Astrocyte of the spinal cord (primary cell): Measurements from ENCODE around the gene PRDM5.

ENCODE experiments used
- DNase-seq: peaks from one replicate; pipeline ENCODE4 v3.0.0; 2011; ENCODE audit warnings: low read depth, low spot score
- H3K4me3 ChIP-seq: 2 replicates; pipeline ENCODE4 v1.5.1; 2011; ENCODE audit warnings: low read depth, mild to moderate bottlenecking, low read length, moderate library complexity
- in situ Hi-C: cut with HindIII; loops from 2 replicates; pipeline ENCODE4 v1.10.0; 2017; ENCODE audit warnings: low sequenced_read_pairs
- TF ChIP-seq, protein P1 (sequence below): IDR thresholded peaks from 2 replicates; pipeline ENCODE4 v1.5.1; 2012; ENCODE audit warnings: low read depth, mild to moderate bottlenecking, low read length, inconsistent platforms

Gene PRDM5

DNA sequence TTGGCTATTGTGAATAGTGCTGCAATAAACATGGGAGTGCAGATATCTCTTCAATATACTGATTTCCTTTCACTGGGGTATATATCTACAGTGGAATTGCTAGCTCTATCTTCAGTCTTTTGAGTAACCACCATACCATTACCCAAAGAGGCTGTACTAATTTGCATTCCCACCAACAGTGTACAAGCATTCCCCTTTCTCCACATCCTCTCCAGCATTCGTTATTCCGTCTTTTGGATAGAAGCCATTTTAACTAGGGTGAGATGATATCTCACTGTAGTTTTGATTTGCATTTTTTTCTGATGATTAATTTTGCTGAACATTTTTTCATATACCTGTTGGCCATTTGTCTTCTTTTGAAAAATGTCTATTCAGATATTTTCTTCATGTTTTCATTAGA, 110.3 kb downstream of the PRDM5 start:
- no peak for DNase-seq
- TF ChIP-seq, protein P1, sequence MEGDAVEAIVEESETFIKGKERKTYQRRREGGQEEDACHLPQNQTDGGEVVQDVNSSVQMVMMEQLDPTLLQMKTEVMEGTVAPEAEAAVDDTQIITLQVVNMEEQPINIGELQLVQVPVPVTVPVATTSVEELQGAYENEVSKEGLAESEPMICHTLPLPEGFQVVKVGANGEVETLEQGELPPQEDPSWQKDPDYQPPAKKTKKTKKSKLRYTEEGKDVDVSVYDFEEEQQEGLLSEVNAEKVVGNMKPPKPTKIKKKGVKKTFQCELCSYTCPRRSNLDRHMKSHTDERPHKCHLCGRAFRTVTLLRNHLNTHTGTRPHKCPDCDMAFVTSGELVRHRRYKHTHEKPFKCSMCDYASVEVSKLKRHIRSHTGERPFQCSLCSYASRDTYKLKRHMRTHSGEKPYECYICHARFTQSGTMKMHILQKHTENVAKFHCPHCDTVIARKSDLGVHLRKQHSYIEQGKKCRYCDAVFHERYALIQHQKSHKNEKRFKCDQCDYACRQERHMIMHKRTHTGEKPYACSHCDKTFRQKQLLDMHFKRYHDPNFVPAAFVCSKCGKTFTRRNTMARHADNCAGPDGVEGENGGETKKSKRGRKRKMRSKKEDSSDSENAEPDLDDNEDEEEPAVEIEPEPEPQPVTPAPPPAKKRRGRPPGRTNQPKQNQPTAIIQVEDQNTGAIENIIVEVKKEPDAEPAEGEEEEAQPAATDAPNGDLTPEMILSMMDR, result no peak
- in situ Hi-C loops, result no loop called here
- H3K4me3 ChIP-seq, result no peak overlapping the region

DNA sequence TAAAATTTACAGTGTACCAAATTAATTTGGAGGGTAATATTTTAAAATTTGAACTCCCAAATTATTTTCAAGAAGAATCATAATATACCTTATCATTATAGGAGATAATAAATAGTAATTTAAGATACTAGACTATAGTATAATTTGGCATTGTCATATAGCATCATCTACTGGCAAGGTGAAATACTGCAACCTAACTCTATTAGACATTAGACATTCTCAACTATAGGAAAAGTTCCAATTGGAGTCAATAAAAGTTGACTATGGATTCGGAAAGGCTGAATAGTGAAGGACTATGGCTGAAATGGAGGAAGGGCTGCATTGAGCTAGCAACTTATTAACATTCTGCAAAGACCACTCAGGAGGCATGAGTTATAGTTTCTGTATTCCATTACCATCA, 113.0 kb downstream of the PRDM5 start:
- TF ChIP-seq, protein P1, result peak; percentile 24
- DNase-seq, result no peak
- no peak overlapping the region for H3K4me3 ChIP-seq
- in situ Hi-C loops, result no loop called here

DNA sequence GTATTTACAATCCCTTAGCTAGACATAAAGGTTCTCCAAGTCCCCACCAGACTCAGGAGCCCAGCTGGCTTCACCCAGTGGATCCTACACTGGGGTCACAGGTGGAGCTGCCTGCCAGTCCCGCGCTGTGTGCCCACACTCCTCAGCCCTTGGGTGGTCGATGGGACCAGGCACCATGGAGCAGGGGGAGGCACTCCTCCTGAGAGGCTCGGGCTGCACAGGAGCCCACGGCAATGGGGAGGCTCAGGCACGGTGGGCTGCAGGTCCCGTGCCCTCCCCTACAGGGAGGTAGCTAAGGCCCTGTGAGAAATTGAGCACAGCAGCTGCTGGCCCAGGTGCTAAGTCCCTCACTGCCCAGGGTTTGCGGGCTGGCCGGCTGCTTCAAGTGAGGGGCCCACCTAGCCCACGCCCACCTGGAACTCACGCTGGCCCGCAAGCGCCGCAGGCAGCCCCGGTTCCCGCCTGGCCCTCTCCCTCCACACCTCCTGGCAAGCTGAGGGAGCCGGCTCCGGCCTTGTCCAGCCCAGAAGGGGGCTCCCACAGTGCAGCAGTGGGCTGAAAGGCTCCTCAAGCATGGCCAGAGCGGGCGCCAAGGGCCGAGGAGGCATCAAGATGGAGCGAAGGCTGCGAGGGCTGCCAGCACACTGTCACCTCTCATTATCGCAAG, 113.9 kb downstream of the PRDM5 start:
- no peak for DNase-seq
- in situ Hi-C loops, result no loop called here
- no peak overlapping the region for H3K4me3 ChIP-seq
- TF ChIP-seq, protein P1, result no peak

DNA sequence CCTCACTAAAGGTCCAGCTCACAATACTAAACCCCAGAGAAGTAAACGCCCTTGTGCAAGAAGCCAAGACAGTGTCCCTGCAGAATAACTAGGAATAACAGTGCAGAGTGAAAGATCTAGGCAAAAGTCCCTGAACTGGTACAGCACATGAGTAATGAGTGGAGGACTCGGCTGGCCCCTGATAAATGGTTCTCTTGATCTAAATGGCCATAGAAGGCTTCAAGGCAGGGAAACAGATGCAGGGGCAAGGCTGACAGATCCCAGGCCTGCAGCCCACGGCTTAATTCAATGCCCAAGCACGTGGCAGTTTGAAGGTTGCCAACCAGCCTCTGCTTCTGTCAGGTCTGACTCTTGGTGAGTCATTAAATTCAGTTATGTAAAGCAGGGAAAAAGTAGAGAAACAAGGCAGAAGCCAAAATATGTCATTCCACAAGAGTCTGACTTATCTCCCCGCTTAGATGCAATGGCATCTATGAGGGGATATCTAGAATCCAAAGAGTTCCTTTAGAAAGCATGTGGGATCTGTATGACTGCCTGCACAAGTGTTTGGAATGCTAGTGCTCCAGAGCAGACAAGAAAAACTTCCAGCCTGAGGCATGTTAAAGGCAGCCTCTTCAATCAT, 121.3 kb downstream of the PRDM5 start:
- no peak overlapping the region for H3K4me3 ChIP-seq
- TF ChIP-seq, protein P1, result no peak
- peak; percentile 60 for DNase-seq
- in situ Hi-C loops, result no loop called here

DNA sequence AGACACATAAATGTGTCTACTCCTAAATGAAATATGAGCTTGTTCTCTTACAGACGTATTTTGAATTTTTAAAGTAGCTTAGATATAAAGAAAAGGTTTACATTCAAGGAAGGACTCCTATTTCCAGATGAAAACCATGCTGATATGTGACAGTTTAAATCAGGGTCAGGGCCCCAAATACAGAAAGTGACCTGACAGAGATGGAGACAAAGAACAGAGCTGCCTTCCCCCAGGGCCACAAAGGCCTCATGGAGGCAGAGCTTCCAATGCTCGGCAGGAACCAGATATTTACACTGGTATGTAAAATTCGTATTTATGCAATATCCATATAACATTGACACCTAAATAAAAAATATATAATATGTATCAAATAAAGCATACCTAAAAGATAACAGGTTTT, 124.0 kb downstream of the PRDM5 start:
- TF ChIP-seq, protein P1, result no peak
- H3K4me3 ChIP-seq, result no peak overlapping the region
- in situ Hi-C loops, result no loop called here
- no peak for DNase-seq

DNA sequence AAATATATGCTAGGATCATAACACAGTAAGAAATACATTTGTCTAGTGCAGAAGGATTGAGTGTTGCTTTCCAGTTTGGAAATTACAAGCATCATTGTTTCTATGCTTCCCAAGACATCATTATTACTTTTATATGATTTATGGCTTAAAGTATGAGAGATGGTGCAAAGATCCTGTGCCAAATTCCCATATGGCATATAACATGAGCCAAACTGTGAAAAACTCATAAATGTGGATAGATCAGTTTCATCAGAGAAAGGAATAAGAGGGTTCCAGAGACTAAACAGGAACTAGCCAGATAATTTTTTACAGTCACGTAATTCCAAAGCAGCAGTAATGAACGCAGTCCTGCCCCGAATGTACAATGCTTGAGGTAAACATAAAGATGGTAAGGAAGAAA, 126.3 kb downstream of the PRDM5 start:
- no peak overlapping the region for H3K4me3 ChIP-seq
- in situ Hi-C loops, result no loop called here
- TF ChIP-seq, protein P1, result no peak
- no peak for DNase-seq
